Thymus (tissue), 11 donors: ENCODE data around the gene SLX1A. TPM values are rescaled to one million over a fixed set of nuclear protein-coding genes. Genes with fewer than 3 reads are reported as not detected.
"Not testable (repeated sequence)": the region's sequence is repeated elsewhere in the genome, so short reads cannot be mapped to it uniquely, and the experiment has no call there.

Experiments
- DNase-seq, 9 donors: peaks; one replicate each; pipeline ENCODE4 v3.0.0-alpha.2; 2013; ENCODE audit warnings: low spot score in 9 of 9, low read depth in 6 of 9, missing footprints in 1 of 9
- H3K27ac ChIP-seq, 2 donors: one replicate each; pipeline ENCODE4 v1.5.1; 2013; ENCODE audit warnings: control low read depth in 1 of 2, low read depth in 1 of 2, low read length in 1 of 2, mild to moderate bottlenecking in 1 of 2, moderate library complexity in 1 of 2
- H3K27me3 ChIP-seq, 2 donors: one replicate each; pipeline ENCODE4 v1.5.1; 2013; ENCODE audit warnings: low read length in 1 of 2; ENCODE audit not compliant: control insufficient read depth in 2 of 2, insufficient read depth in 1 of 2
- H3K36me3 ChIP-seq, 2 donors: one replicate each; pipeline ENCODE4 v1.5.1; 2013; ENCODE audit warnings: low read length in 1 of 2, mild to moderate bottlenecking in 1 of 2, moderate library complexity in 1 of 2; ENCODE audit not compliant: control insufficient read depth in 2 of 2, insufficient read depth in 2 of 2
- H3K4me1 ChIP-seq, 2 donors: one replicate each; pipeline ENCODE4 v1.5.1; 2013; ENCODE audit warnings: low read length in 2 of 2; ENCODE audit not compliant: control insufficient read depth in 2 of 2, insufficient read depth in 2 of 2
- H3K4me3 ChIP-seq, 2 donors: one replicate each; pipeline ENCODE4 v1.5.1; 2013; ENCODE audit warnings: low read length in 2 of 2, control low read depth in 1 of 2, mild to moderate bottlenecking in 1 of 2
- H3K9me3 ChIP-seq, 2 donors: one replicate each; pipeline ENCODE4 v1.5.1; 2013; ENCODE audit warnings: low read length in 1 of 2, mild to moderate bottlenecking in 1 of 2; ENCODE audit not compliant: control insufficient read depth in 2 of 2, insufficient read depth in 1 of 2
- WGBS: extraction: QIAGEN DNeasy Blood & Tissue Kit; methylation state at CpG from one replicate; pipeline ENCODE4 v1.1.7; 2013; 5-methylcytosine and 5-hydroxymethylcytosine counted together
- polyA plus RNA-seq: library from polyadenylated mRNA; stranded (reverse); fragments of 200-250 nt; gene quantifications from one replicate; pipeline ENCODE4 v1.2.3, GENCODE V29; 2013
- total RNA-seq: library from RNA; stranded (reverse); fragments of 120-200 nt; gene quantifications from one replicate; pipeline ENCODE4 v1.2.4, GENCODE V29; 2013
- donor health status: healthy.

Gene SLX1A
- total and polyA plus RNA-seq, 2 donors = 32.6 to 48.8 TPM

DNA sequence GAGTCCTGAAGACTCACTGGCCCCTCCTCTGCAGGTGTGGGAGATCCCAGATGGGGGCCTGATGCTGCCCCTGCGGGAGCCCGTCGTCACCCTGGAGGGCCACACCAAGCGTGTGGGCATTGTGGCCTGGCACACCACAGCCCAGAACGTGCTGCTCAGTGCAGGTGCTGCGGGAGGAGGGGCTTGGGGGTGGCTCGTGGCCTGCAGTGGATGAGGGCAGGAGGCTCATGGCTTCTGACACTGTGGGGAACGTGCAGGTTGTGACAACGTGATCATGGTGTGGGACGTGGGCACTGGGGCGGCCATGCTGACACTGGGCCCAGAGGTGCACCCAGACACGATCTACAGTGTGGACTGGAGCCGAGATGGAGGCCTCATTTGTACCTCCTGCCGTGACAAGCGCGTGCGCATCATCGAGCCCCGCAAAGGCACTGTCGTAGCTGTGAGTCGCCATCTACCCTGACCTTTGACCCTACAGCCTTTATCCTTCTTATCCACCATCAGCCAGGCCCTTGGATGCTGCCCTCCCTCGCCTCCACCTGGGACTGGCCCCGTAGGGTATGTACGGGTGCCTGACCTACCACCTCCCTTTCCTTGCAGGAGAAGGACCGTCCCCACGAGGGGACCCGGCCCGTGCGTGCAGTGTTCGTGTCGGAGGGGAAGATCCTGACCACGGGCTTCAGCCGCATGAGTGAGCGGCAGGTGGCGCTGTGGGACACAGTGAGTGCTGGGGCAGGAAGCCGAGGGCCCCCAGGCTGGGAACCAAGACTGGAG lies 6.7 kb upstream of the SLX1A start:
- H3K36me3 ChIP-seq = peaks cover 26 to 38% of the 10 kb centered on the region in 2 donors
- peak; percentile 51 to 90 (median 77) for DNase-seq
- H3K27me3 ChIP-seq = no peaks in the 10 kb centered on the region
- peaks cover 0 to 4% of the 10 kb centered on the region in 2 donors for H3K9me3 ChIP-seq
- H3K4me3 ChIP-seq = peak overlapping the region; percentile 65 to 100
- peak overlapping the region; percentile 99 for H3K27ac ChIP-seq
- H3K4me1 ChIP-seq = peaks cover 15 to 48% of the 10 kb centered on the region in 2 donors
- 48% methylated on average over 36 of the region's 36 CpGs for WGBS

DNA sequence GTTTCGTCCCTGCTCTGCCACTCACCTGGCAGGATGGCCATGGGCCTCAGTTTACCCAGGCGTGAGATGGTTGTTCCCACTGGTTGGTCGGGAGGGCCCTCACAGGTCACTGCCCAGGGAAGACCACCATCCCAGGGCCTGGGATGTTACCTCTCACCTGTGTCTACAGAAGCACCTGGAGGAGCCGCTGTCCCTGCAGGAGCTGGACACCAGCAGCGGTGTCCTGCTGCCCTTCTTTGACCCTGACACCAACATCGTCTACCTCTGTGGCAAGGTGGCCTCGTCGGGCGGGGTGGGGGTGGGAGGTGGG lies 6.2 kb upstream of the SLX1A start:
- DNase-seq = no peak
- peak overlapping the region; percentile 99 for H3K27ac ChIP-seq
- no peaks in the 10 kb centered on the region for H3K27me3 ChIP-seq
- H3K9me3 ChIP-seq = peaks cover 0 to 4% of the 10 kb centered on the region in 2 donors
- peak overlapping the region in 1 of 2 donors; percentile 100 for H3K4me3 ChIP-seq
- peaks cover 15 to 47% of the 10 kb centered on the region in 2 donors for H3K4me1 ChIP-seq
- H3K36me3 ChIP-seq = peaks cover 26 to 38% of the 10 kb centered on the region in 2 donors
- WGBS = 88% methylated on average over 9 of the region's 9 CpGs

DNA sequence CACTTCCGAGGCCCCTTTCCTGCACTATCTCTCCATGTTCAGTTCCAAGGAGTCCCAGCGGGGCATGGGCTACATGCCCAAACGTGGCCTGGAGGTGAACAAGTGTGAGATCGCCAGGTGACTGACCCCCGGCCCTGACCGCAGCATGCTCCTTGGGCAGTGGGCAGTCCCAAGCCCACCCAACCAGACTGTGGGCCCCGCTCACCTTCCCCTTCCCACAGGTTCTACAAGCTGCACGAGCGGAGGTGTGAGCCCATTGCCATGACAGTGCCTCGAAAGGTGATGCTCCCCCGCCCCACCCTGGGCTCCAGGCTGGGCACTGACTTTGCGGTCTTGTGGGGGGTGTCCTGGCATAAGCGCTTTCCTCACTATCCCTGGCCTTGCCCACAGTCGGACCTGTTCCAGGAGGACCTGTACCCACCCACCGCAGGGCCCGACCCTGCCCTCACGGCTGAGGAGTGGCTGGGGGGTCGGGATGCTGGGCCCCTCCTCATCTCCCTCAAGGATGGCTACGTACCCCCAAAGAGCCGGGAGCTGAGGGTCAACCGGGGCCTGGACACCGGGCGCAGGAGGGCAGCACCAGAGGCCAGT lies 5.6 kb upstream of the SLX1A start:
- no peaks in the 10 kb centered on the region for H3K27me3 ChIP-seq
- DNase-seq = no peak
- peaks cover 26 to 38% of the 10 kb centered on the region in 2 donors for H3K36me3 ChIP-seq
- H3K4me1 ChIP-seq = peaks cover 13 to 42% of the 10 kb centered on the region in 2 donors
- WGBS = 97% methylated on average over 23 of the region's 23 CpGs
- H3K4me3 ChIP-seq = no peak overlapping the region
- H3K9me3 ChIP-seq = peaks cover 0 to 4% of the 10 kb centered on the region in 2 donors
- peak overlapping the region; percentile 53 to 99 for H3K27ac ChIP-seq

DNA sequence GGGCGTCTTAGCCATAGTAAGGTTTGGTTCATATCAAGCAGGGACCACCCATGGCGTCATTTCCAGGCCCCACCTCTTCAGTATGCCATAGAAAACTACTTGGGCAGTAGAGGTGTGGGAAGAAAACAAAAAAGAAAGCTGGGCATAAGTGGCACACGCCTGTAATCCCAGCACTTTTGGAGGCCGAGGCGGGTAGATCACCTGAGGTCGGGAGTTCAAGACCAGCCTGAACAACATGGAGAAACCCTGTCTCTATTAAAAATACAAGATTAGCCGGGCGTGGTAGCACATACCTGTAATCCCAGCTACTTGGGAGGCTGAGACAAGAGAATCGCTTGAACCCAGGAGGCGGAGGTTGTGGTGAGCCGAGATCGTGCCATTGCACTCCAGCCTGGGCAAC lies 2.5 kb upstream of the SLX1A start:
- Histone ChIP-seq H3K36me3 (peaks cover 21 to 22% of the 10 kb centered on the region in 2 donors), H3K4me1 (peaks cover 10 to 21% of the 10 kb centered on the region in 2 donors)
- not testable (repeated sequence) for H3K9me3 ChIP-seq, DNase-seq, H3K27ac ChIP-seq, H3K4me3 ChIP-seq, H3K27me3 ChIP-seq
- WGBS = 98% methylated on average over 4 of the region's 12 CpGs

DNA sequence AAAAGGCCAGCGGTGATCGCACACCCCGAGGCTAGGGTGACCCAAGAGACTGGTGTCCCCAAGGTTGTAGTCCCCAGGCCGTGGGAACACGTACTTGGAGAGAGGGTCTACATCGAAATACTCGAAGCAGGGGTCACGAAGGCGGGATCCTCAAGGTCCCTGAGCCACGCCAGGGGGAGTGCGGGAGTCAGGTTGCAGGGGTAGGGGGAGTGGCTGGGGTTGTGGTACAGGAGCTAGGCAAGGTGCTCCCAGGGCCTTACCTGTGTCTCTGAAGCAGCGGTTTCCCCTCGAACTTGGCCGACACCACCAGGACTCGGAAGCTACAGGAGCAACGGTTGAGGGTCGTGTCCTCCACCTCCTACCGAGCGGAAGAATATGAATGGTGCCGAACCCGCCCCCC lies 577 bp upstream of the SLX1A start:
- H3K4me3 ChIP-seq, H3K36me3 ChIP-seq, H3K4me1 ChIP-seq, H3K9me3 ChIP-seq, H3K27me3 ChIP-seq, DNase-seq, H3K27ac ChIP-seq: not testable (repeated sequence)
- no CpG with 5 or more reads among the region's 21 CpGs for WGBS

DNA sequence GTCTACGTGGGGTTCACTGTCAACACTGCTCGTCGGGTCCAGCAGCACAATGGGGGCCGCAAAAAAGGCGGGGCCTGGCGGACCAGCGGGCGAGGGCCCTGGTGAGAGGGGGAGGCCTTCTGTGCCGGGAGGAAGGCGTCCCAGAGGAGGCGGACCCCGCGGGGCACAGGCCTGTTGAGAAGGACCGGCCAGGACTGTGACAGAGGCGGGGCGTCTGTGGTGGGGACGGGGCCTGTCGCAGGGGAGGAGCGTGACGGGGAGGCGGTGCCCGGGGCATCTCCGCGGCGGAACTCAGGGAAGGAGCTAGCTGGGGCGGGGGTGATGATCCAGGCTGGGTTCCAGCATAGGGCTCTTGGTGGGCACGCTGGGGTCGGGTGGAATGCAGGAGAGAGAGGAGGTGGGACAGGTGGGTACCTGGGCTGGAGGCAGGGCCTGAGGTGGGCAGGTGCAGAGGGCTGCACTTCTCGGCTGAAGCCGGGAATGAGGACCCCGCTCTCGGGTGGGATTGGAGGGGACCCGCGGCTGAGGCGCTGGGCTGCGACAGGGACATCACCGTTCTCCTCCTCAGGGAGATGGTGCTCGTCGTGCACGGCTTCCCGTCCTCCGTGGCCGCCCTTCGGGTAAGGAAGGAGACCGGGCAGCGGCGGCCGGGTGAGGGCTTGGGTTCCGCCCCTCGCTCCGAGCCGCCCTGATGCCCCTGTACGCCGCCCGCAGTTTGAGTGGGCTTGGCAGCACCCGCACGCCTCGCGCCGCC lies 674 bp downstream of the SLX1A start:
- not testable (repeated sequence) for H3K27me3 ChIP-seq, H3K4me3 ChIP-seq, H3K36me3 ChIP-seq, H3K9me3 ChIP-seq, H3K27ac ChIP-seq, DNase-seq, H3K4me1 ChIP-seq
- WGBS = 15% methylated on average over 18 of the region's 60 CpGs

DNA sequence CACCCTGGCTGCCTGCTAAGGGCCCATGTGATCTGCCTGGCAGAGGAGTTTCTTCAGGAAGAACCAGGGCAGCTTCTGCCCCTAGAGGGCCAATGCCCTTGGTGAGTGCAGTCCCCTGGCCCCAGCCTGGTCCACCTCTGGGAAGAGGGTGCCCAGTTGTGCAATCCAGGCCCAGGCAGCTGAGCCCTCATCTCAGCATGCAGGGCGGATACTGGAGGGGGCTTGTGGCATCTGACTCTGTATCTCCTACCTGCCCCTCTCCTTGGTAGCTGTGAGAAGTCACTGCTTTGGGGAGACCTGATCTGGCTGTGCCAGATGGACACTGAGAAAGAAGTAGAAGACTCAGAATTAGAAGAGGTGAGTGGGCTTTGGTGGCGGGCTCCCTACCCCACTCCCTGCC lies 3.3 kb downstream of the SLX1A start:
- not testable (repeated sequence) for DNase-seq, H3K9me3 ChIP-seq, H3K4me1 ChIP-seq, H3K36me3 ChIP-seq, H3K27me3 ChIP-seq, H3K4me3 ChIP-seq, H3K27ac ChIP-seq
- 97% methylated on average over 1 of the region's 2 CpGs for WGBS

DNA sequence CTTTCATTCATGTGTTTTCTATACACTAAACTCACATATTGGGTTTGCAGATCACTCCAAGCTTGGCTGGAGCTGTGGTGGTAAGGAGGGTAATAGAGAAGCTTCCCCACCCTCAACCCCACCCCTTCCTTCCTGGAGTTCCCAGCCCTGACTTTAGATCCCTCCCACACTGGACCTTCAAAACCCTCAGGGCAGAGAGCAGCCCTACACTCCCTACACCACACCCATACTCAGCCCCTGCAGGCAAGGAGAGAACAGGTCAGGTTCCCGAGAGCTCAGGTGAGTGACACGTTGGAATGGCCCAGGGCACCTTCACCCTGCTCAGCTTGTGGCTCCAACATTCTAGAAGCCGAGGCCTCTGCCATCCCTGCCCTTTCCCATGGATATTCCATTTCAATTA lies 5.4 kb downstream of the SLX1A start, which contains the start of gene SULT1A3:
SULT1A3 (plus strand) TSS at position 207 of the 400 bp plus-strand sequence. CDS start 1,474 bp downstream, outside the sequence.
- H3K27me3 ChIP-seq, DNase-seq, H3K9me3 ChIP-seq, H3K4me1 ChIP-seq, H3K36me3 ChIP-seq, H3K27ac ChIP-seq, H3K4me3 ChIP-seq: not testable (repeated sequence)
- WGBS = no CpG with 5 or more reads among the region's 3 CpGs
